HG03108 (cell line): ENCODE data around the gene PHOX2B.
"Not testable (repeated sequence)": the region's sequence is repeated elsewhere in the genome, so short reads cannot be mapped to it uniquely, and the experiment has no call there.

Experiments used
- ATAC-seq: cut with Tn5 transposase; IDR thresholded peaks from one replicate; pipeline ENCODE4 v1.9.1; 2021; ENCODE audit warnings: moderate library complexity; ENCODE audit not compliant: unreplicated experiment

Gene PHOX2B

DNA sequence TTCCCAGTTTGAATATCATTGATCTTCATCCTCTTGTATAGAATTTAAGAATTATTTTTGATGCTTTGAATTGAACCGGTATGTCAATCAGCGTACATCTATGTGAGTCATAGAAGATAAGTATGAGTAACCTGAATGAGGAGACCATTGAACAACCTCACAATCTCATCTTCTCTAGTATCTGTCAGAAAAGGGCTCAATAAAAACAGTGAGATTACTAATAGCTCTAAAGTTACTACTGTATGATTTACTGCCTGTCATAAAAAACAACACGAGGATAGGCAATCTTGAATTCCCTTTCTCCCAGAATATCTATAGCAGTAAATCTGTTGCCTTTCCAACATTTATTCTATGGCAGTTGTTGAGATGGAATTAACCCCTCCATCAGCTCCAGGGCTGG, 36.1 kb downstream of the PHOX2B start:
- no peak for ATAC-seq

DNA sequence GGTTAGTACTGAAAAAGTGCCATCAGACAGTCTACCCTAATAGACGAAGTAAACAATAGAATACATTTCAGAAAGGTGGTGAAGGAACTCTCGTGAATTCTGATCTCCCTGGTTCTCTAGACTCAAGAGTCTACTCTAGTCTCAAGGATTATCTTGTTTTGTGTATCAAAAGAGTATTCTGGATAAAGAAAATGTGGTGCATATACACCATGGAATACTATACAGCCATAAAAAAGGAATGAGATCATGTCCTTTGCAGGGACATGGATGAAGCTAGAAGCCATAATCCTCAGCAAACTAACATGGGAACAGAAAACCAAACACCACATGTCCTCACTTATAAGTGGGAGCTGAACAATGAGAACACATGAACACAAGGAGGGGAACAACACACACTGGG, 36.9 kb downstream of the PHOX2B start:
- ATAC-seq, result not testable (repeated sequence)

DNA sequence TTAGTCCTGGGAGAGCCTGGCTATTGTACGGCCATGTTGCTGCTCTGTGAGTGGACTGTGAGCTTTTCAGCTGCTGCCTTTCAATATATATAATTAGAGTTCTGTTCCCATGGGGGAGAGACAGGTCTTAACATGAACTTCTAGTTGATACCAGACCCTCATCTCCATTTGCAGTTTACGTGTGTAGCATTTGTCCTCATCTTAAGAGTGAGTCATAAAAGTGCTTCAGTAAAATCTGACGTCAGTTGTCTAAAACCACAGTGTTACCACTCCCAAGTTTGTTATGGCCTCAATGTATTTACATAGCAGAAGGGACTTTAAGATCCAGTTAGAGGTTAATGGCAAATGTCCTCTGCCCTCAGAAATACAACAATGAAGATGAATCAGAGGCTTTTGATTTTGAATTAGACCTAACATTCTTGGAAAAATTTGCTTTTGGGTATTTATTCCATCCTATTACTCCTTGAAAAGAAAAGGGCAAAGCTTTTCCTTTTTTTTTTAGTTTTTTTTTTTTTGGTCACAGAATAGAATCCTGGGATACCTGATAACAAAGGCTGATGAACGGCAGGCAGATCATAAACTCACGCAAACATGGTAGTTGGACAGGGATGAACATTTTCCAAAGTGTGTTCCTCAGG, 38.6 kb downstream of the PHOX2B start:
- no peak for ATAC-seq

DNA sequence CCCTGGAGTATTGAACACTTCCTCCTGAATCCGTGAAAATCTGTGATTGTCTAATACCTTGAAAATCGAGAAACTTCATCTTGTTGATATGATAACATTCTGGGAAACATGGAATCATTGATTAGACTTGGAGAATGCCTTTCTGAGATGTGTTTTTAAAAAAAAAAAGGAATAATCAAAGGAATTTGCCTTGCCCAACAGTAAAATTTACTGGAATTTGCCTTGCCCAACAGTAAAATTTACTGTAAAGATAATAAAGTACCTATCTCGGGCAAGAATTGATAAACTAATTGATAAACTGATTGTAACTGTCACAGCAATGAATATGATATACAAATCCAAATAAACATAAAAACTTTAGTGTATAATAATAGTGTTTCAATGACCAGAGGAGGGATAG, 44.7 kb downstream of the PHOX2B start:
- no peak for ATAC-seq

DNA sequence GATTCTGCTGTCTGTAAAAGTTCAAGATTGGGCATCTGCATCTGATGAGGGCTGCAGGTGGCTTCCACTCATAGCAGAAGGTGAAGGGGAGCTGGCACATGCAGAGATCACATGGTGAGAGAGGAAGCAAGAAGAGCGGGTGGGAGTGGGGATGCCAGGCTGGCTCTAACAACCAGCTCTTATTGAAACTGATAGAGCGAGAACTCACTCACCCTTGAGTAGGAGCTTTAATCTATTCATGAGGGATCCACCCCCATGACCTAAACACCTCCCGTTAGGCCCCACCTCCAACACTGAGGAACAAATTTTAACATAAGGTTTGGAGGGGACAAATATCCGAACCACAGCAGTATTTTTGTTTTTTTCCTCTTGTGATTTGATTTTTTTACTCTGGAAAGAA, 45.8 kb downstream of the PHOX2B start:
- ATAC-seq, result no peak

DNA sequence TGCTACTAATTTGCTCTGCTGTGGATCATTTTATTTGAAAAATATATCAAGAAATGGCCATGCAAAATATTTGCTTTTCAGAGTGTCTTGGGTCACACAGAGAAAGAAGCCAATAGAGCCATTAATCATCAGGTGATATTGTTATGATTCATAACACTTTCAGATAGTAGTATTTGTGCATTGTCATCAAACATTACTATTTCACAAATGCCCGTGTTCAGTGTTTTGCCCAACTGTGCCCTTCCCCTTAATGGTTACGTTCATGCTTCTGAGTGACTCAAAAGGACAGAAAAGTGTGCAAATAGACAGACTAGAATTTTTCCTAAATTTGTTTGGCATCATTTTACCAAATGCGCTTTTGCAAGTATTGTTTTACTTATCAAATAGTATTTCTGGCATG, 46.5 kb downstream of the PHOX2B start:
- no peak for ATAC-seq

DNA sequence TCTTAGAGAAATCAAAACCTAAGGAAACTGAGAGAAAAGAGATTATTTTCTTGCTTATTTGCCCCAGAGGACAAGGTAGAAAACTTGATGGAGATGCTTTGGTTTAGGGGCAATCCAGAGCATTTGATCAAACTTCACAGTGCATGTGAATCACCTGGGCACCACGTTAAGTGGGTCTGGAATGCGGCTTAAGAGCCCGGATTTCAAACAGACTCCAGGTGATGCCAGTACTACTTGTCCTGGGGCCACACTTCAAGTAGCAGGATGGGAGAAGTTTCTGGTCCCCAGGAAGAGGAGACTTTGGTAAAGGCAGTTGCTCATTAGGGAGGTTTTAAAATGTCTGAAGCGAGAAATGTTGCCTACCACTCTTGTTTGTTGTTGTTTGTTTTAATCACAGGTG, 51.8 kb downstream of the PHOX2B start:
- no peak for ATAC-seq

DNA sequence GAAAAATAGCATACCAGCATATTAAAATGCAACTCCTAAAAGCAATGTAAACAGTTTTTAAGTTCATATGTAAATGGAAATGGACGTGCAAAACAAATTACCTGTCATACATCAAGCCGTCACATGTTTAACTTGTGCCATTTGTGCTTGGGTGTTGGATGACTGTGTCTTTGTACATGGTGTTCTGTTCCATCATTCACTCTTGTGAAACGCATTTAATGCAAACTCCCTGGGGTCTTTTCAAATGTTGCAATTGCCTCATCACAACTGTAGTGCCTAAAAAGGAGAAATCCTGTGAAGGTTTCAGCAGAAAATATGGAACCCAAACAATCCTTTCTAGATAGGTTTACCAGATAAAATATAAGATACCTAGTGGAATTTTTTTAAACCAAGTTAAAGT, 52.4 kb downstream of the PHOX2B start:
- ATAC-seq, result no peak
